ENCODE results near the gene KDM4C. TPM values are rescaled to one million over a fixed set of nuclear protein-coding genes. Genes with fewer than 3 reads are reported as not detected.

Gene KDM4C
- total RNA-seq, 1 donor from 2014 or later = 76.8 TPM

- no peak for DNase-seq (ENCODE audit: low spot score)
Observed at GRCh38 chr9:6869081-6869948, 111.5 kb downstream of the KDM4C start.

DNA sequence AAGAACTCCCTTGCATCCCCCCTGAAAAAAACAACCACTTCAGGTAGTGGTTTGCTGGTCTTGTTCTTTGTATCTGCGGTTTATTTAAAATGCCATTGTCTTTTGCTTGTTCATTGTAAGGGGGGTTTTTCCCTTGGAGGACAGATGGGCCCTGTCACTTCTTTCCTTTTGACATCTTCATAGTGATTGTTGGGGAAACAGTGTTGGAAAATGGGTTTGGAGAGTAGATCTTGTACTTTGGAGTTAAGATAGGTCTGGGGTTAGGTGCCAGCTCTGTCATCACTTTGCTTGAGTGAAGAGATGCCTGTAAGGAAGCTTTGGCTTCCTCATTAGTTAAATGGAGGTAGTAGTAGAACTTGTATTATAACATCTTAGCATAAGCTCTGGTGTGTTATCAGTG, 112.4 kb downstream of the KDM4C start:
- DNase-seq (ENCODE audit: low spot score) = no peak

GRCh38 chr9:6870650-6871477, 113.1 kb downstream of the KDM4C start:
- DNase-seq (ENCODE audit: low spot score) = no peak

DNA sequence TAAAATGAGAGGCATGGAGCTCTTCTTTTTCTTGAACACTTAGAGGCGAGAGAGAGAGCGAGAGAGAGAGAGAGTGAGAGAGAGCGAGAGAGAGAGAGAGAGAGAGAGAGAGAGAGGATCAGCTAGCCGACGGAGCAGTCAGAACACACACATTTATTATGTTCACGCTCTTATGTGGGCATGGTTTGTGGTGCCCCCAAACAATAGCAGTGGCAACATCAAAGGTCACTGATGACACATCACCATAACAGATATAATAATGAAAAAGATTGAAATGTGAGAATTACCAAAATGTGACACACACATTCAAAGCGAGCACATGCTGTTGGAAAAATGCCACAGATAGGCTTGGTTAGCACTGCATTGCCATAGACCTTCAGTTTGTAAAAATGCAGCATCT, 116.1 kb downstream of the KDM4C start:
- no peak for DNase-seq (ENCODE audit: low spot score)

DNA sequence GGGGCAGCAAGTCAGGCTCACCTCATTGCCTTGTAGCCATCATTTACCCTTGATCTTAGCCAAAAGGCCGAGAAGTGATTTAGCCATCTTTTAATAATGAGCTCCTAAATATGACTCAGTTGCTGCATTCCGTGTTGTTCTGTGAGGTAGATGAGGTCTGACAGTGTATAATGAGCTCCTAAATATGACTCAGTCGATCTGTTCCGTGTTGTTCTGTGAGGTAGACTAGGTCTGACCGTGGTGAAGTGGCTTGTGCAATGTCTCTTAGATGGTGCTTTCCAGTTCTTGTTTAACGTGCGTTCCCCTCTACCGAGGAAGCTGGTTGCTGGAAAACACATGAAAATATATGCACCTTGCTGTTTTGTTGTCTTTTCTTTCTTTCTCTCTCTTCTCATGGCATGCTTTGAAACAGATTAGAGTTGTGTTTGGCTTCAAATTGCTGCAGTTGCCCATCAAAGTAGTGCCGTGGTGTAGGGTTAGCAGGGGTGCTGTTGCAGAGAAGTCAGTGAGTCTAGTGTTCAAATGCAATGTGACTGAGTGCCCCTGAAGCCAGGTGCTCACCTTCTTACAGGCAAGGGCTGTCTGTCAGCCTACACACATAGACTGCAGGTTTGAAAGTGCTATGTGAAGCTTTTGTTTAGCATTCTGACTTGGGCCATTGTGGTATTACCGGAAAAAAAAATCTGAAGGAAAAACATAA, 118.6 kb downstream of the KDM4C start:
- no peak for DNase-seq (ENCODE audit: low spot score)

- DNase-seq (ENCODE audit: low spot score) = no peak
Observed at GRCh38 chr9:6877671-6878161, 119.9 kb downstream of the KDM4C start.

DNA sequence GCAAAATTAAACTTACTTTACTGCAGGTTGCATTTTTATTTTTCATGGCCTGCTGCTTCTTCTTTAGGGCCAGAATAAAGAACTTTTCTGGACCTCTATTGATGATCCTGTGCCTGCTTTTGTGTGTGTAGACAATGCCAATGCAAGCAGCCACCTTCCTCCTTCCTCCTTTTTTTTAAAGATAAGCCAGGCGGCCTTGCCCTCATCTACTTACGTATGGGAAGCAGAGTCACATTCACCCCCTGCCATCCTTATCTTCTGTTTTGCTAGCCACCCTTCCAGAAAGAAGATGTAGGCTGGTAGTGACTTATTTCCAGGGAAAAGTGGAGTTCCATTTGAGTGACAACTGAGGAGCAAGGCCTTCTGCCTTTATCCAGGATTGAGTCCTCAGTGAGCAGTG, 122.9 kb downstream of the KDM4C start:
- DNase-seq (ENCODE audit: low spot score) = no peak

DNA sequence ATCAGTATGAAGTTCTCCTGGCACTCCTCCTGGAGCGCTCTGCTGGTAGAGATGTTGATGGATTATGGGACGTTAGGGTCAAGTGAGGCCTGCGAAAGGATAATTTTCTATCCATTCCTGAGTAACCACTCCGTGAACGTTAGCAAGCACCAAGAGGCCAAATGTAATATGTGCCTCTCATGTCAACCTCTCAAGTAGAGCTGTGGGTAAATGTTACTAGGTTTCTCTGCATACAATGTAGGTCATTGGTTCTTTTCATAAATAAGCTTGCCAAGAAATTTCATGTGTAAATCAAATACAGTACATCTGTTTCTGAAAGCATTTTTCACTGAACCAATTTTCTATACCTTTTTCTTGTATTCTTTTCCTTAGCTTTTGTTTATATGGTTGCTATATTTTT, 126.3 kb downstream of the KDM4C start:
- no peak for DNase-seq (ENCODE audit: low spot score)

DNA sequence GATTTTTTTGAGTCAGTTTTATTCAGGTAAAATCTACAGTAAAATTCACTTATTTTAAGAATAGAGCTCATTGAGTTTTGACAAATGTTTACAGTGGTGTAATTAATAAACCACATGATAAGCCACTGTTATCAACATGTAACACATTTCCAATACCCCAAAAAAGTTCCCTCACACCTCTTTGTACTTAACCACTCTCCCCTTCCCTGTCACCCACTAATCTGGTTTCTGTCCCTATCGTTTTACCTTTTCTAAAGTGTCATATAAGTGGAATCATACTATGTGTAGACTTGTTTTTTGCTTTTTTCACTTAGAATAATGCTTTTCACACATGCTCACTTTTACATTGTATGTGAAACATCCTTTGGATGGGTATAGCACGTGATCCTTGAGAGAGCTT, 127.2 kb downstream of the KDM4C start:
- no peak for DNase-seq (ENCODE audit: low spot score)

DNA sequence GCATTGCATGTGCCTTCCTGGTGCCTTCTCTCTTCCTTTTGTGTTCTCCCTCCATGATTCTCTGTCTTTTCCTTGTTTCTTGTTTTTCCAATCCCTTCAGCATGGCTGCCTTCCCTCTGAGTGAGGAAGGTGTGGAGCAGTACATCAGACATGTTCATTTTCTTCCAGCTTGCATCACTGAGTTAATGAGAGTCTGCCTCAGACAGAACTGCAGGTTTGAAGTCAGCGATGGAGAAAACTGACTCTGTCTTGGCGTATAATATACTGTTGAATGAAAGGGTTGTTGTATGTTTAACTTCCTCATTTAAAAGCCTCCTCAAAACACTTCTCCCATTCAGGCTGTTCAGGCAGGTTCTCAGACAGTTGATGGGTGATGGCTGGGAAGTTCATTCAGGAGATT, 129.3 kb downstream of the KDM4C start:
- DNase-seq (ENCODE audit: low spot score) = no peak

- no peak for DNase-seq (ENCODE audit: low spot score)
Observed at GRCh38 chr9:6889868-6890267, 132.1 kb downstream of the KDM4C start.

DNA sequence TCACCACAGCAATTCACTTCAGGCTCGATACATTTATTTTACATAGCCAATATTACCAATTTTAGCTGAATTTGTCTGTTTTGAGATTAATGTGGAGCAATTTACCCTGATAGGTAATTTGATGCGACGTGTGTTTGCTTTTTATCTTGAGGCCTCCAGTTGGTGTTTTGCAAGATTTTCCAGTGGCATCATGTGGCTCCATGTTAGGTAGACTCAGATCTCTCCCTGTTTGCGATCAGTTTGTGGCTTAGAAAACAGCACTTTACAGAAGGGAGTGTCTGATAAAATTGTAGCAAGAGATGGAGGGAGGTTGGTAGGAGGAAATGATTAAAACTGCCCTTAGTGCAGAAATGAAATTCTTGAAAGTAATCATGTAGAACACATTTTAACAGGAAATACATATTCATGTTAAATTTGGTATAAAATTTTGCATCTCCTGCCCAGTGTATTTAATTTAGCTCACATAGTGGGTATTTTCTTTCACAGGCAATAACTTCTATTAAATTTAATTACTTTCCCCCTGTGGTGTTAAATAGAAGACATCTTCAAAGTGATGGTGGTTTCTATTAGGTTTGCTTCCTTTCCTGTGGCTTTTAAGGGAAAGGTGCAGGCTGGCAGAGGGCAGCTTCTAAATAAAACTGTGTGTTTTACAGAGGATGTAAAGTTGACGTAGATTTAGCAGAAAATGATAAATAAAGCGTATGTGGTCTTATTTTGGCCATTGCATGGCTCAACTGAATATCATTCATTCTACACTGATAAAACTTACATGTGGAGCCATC, 135.8 kb downstream of the KDM4C start:
- DNase-seq (ENCODE audit: low spot score) = no peak

DNA sequence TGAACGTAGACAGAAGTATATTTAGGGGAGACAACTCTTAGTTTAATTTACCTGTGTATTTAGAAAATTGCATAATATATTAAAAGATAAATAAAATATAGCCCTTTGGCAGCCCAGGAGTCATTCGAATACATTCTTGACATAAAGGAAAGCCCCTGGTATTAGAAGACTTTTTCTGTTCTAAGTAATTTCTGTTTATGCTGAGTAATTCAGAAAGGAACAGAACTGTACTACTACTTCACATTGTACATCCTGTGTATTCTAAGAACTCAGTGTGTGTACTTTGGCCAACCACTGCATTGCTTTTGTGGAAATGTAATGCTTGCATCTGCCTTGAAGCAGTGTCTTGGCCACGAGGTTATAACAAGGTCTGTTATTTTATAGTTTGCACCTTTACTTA, 136.4 kb downstream of the KDM4C start:
- no peak for DNase-seq (ENCODE audit: low spot score)

DNA sequence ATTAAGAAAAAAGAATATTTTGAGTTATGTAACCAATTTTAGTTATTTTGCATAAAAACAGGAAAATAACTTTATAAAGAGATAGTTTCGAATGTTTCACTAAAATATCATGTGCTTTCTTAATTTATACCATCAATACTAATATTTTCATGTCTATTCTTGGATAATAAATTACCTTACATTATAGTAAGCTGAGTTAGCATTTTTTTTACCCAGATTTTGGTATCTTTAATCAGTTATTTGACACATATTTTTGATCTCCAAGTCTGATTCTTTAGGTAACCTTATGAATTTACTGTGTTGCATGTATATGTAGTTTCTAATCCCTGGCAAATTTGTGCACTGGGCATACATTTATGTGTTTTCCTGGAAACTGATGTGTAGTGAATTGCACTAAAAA, 138.0 kb downstream of the KDM4C start:
- no peak for DNase-seq (ENCODE audit: low spot score)

DNA sequence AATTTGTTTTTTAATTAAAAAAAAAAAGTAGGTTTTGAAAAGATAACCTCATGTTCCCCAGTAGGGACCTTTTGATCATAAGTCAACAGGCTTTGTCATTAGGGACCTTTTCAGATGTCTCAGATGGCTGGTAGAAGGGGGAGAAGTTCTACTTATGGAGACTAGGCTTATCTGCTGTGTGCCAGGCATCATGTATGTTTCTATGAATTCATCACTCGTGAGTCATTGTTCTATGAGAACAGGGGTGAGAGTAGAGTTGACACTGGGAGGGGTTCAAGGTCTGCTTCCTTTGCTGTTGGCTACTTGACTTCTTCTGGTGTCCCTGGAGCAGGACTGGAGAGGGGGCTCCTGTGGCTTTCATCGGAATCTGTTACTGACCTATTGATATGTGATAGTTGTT, 138.8 kb downstream of the KDM4C start:
- no peak for DNase-seq (ENCODE audit: low spot score)

GRCh38 chr9:6897207-6897822, 139.5 kb downstream of the KDM4C start:
- no peak for DNase-seq (ENCODE audit: low spot score)

GRCh38 chr9:6897898-6898302, 140.1 kb downstream of the KDM4C start:
- no peak for DNase-seq (ENCODE audit: low spot score)

DNA sequence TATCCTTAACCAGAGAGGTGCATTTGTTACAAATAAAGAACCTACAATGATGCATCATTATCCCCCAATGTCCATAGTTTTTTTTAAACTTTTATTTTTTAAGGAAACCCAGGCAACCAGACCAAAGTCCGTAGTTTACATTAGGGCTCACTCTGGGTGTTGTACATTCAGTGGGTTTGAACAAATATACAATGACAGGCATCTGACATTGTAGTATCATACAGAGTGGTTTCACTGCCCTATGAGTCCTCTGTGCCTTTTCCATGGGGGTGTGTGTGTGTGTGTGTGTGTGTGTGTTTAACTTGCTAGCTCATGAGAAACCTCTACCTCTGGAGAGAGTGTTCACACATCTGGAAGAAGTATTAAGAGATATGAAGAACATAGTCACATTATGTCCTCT, 141.5 kb downstream of the KDM4C start:
- no peak for DNase-seq (ENCODE audit: low spot score)

- DNase-seq (ENCODE audit: low spot score) = no peak
Observed at GRCh38 chr9:6900440-6900883, 142.7 kb downstream of the KDM4C start.

- no peak for DNase-seq (ENCODE audit: low spot score)
Observed at GRCh38 chr9:6901180-6901579, 143.4 kb downstream of the KDM4C start.

DNA sequence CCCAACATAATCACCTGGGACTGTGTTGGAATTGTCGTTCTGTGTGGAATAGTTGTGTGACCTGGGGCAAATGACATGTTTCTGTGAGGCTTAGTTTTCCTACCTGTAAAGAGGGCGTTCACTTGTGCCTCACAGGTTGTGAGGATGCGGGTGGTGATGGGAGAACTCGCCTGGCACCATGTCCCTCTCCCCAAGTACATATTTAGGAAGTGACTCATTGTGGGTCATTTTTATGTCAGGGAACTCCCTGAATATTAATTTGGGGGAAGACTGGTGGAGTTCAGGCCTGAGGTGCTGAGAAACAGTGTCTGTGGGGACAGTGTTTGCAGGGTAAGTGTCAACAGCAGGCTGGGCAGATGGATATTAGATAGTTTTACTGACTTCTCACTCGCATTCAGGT, 144.7 kb downstream of the KDM4C start:
- no peak for DNase-seq (ENCODE audit: low spot score)

Data from ureter (tissue), 1 donor.